ENCODE results near the gene TUBGCP3.

Gene TUBGCP3

DNA sequence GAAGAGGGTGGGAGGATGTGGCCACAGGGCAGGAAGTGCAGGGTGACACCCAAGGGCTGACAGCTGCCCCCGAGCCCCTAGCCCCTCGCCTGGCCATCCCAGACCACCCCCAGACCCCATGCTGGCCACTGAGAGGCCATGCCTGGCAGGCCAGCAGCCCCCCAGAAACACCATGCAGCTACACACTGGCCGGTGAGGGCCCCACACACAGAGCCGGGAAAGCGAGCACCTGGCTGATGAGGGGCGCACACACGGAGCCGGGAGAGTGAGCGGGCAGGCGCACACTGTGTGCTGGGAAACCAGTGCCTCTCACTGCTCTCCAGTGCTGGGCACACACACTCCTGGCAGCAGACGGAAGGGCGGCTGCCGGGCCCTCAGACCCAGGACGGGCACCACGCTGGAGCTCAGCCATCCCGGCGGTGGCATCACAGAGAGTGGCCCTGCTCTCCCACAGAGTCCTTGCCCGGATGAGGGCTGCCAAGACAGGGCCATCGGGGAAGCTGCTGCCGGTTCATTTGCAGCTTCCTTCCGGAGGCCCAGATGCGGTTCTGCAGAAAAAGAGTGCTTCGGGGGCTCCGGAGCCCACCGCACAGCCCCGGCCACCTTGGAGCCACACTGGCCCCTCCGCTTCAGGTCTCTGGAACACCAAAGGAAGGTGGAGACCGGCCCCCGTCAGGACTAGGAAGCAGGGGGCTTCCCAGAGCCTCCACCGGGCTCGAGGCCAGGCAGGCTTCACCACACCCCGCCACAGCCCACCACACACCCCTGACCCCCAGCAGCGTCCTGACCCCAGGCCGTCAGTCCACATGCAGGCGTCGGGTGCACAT is 135.4 kb downstream of the TUBGCP3 start:
- DNase-seq (ENCODE audit: low read depth): no peak

DNA sequence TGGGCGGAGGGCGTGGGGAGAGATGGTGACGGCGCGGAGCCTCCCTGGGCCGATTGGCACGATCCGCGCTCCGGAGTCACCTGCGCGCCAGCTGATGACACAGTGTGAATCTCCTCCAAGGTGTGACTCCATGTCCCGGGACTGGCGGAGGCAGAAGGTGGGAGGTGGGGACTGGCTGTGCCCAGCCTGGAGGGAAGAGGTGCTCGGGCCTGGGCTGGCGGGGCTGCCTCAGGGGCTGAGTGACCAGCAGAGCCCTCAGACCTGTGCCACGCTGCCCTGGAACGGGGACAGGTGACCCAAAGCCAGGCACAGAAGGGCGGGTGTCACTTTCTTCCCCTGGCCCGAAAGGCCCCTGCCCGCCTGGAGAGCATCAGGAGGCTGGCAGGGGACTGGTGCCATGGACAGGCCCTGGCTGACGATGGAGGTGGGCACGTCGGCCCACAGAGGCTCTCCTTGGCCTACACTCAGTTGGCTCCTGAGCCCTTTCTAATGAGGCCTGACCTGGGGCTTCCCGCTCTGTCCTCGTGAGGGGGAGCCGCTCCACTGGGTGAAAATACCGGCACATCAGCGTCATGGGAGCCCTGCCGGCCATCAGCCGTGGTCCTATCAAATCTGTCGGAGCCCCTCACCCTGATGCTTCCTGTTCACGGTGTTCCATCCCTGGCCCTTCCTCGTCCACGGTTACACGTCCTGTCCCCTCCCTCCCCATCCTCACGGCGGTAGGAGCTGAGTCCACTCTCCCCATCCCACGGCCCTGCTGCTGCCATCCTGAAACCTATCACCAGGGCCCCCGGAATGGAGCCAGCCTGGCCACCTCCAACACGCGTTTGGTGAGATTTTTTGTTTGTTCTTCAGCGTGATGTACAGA is 136.2 kb downstream of the TUBGCP3 start:
- no peak for DNase-seq (ENCODE audit: low read depth)

DNA sequence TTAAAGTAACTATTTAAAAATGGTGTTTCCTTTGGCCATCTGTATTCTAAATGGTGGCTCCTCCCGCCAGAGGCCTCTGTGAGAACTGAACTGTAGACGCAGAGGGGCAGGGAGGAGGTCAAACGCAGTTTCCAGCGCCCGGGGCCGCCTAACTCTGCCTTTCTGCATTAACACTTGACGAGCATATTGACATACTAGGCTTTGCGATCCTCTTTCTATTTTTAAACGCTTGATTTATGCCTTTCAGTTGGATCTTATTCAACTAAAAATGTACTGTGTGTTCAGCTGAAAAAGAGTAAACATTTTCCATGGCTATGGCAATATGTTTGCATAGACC is 137.1 kb downstream of the TUBGCP3 start:
- DNase-seq (ENCODE audit: low read depth): no peak

DNA sequence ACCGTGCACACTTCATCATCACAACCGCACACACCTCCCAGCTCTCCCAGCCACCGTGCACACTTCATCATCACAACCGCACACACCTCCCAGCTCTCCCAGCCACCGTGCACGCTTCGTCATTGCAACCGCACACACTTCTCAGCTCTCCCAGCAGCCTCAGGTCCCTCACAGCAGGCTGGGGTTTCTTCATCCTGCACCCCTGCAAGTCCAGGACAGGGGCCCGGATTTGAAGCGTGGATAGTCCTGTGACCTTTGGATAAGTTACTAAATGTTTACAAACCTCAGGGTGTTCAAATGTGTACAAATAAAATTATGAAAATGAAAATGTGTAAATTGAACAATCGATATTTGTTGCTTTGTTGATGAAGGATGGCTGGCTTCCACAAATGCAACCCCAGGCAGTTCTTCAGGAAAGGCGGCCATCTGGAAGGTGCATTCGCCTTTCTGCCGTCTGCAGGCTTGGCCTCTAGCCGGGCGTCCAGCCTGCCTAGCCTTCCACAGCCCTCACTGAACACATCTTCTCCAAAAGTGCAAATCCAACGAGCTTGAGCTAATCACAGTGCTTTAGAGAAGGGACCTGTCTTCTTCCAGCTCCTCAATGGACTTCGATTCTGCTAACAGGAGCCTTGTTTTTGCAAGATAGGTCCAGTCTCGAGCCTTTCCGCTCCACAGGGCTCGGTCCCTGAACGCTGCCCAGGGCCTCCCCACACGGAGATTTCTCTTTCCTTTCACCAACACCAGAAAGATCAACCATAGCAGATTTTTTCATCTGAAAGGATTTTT is 137.6 kb downstream of the TUBGCP3 start:
- DNase-seq (ENCODE audit: low read depth): no peak

DNA sequence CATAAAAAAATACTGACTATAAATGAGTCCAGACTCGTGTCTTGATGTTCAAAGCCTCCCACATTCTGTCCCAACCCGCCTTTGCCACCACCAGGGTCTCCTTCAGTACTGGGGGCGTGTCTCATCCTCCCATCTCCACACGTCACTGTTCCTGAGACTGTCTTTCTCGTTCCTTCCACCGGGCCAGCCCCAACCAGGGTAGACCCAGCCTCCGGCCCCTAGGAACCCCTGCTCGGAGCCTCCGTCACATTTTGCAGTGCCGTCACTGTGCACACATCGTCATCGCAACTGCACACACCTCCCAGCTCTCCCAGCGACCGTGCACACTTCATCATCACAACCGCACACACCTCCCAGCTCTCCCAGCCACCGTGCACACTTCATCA is 138.4 kb downstream of the TUBGCP3 start:
- DNase-seq (ENCODE audit: low read depth): no peak

DNA sequence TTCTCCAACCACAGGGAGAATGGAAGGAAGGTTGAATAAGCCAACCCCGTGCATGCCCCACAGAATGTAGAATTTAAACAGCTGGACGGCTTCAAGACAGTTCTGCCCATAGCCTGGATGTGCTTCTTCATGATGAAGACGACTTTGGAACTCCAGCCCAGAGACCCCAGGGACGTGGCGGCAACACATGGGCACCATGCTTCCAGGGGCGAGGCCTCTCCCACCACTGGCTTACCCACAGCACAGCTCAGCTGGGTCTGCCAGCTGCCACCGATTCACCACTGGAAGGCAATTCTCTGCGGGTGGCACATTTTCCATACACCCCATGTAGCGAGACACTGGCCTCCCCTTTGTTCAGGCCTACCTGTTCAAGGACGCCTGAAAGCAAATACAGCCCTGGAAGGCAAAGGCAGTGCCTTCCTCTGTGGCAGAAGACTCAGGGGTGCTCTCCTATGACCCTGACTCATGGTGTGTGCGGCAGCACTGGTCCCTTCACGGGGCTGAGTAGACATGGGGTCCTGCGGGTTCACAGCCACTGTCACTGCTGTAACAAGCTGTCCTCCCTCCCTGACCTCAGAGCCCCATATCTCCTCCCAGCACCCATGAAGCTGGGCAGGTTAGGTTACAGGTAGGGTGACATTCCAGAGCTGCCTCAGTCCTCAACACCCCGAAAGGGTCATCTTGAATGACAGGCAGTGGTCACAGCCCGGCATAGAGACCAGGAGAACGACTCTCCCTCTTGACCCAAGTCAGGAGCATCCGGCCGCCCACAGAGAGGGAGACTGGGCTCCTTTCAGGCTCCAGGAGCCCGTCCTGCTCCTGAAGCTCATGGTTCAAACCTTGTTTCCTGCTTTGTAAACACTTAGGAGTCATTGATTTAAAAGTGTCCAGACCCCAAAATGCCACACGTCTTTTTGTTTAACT is 139.1 kb downstream of the TUBGCP3 start:
- DNase-seq (ENCODE audit: low read depth): no peak

DNA sequence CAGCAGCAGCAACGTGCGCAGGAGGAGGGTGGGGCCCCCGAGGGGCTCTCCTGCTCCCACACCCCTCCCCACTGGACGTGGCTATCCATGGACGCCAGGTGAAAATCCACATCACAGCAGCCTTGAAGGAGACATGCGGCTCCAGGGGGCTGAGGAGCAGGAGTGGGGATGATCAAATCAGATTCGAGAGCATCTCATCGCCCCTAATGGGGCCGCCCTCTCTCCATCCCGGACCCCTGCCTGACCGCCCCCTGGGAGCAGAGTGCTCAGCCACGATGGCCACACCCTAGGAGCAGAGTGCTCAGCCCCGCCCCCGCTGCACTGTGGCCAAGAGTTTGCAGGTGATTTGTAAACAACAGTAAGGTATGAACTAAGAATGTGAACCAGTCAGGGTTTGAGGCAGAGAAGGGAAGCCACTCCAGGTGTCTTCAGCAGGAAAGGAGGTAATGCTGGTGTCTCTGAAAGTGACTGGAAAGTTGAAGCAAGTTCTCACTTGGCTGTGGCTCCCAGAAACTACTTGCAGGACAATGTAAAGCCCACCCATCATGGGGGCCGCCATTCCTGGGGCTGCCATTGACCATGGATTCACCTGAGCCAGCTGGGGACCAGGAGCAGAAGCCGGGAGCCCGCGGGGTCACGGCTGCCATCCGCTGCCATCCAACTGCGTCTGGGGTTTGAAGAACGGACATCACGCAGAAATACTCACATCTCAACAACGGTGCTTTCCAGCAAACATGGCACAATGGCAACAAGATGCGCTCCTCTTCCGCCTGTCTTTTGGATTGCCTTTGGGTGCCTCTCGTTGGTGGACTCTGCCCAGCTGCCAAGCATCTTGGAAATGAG is 140.0 kb downstream of the TUBGCP3 start:
- DNase-seq (ENCODE audit: low read depth): no peak

DNA sequence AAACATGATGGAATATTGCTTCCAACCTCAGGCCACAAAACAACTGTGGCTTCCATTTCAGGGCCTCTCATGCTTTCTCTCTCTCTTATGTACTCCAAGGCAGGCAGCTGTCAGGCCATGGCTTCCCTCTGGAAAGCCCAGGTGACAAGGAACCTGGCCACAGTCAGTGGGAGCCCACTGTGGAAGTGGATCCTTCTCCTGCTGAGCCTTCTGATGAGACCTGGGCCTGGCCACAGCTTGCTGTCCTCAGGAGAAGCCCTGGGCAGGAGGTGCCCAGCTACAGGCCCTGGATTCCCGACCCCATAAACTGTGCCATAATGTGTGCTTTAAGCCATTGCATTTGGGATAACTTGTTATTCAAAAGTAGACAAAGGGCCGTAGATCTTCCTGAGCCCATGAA is 140.6 kb downstream of the TUBGCP3 start:
- DNase-seq (ENCODE audit: low read depth): no peak

DNA sequence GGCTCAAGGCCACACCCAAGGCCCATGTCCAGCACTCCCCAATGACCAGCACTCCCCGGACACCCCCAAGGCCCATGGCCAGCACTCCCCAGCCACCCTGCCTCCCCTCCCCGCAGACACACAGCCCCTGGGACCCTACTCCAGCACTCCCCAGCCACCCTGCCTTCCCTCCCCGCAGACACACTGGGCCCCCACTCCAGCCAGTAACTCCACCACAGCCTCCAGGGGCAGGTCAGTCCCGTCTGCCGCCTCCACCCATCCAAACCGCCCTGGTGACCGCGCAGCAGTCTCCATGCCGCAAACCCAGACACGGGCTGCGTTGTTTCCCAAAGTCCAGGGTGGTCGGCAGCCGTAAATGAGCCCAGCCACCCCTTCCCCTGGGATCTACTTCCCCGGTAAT is 141.1 kb downstream of the TUBGCP3 start:
- DNase-seq (ENCODE audit: low read depth): no peak

DNA sequence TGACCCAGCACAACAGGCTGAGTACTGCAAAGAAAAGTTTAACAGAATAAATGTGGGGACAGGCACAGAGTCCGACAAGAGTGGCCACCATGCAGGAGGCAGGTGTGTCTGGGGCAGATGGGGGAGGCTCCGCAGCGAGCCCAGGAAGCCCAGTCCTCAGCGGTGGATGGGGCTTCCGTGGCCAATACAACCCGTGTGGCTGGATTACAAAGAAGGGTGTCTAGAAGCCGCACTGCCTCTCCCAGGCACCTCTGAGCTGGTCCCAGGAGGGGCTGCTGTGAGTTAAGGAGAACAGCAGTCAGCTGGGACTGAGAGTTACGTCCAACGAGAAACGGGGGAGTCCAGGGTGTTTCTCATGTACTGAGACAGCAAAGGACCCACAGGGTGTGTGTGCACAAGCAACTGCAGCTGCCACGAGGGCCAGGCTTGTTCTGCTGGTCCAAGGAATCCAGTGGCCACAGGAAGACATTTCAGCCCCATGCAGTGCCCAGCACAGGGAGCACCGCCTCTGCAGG is 141.5 kb downstream of the TUBGCP3 start:
- DNase-seq (ENCODE audit: low read depth): no peak

DNA sequence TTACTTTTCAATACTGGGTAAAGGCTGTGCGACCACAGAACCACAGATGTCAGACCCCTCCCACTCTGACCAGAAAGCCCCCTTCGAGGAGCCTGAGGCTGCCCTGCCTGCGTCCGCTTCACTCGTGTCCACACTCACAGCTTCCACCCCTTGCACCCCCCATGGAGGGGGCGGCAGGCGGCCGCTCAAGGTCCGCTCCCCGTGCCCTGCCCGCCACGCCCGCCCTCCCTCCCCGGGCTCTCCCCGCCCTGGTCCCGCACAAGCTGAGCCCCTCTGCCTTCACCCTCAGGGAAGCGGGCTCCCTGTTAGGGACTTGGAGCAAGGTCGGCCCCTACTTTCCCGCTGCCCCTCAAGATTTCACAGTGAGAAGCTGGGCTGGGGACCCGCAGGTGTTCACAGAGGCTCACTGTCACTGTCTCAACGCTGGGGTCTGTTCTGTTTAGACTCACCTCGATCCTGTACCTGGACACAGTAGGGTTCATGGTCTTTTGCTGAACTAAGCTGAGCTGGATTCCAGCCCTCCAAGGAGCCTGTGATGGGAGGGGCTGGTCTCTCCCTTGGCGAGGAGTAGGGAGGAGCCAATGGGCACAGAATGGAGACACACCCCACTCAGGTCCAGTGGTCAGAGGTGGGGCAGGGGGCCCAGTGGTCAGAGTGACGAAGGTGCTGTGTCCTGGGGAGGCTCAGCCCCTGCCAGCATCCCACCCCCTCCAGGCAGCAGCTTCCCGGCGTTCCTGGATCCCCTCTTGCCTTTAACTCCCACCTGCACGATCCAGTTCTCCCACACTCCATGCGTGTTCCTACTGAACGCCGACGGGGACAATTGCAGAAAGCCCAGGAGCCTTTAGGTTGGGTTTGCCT is 142.3 kb downstream of the TUBGCP3 start:
- no peak for DNase-seq (ENCODE audit: low read depth)

DNA sequence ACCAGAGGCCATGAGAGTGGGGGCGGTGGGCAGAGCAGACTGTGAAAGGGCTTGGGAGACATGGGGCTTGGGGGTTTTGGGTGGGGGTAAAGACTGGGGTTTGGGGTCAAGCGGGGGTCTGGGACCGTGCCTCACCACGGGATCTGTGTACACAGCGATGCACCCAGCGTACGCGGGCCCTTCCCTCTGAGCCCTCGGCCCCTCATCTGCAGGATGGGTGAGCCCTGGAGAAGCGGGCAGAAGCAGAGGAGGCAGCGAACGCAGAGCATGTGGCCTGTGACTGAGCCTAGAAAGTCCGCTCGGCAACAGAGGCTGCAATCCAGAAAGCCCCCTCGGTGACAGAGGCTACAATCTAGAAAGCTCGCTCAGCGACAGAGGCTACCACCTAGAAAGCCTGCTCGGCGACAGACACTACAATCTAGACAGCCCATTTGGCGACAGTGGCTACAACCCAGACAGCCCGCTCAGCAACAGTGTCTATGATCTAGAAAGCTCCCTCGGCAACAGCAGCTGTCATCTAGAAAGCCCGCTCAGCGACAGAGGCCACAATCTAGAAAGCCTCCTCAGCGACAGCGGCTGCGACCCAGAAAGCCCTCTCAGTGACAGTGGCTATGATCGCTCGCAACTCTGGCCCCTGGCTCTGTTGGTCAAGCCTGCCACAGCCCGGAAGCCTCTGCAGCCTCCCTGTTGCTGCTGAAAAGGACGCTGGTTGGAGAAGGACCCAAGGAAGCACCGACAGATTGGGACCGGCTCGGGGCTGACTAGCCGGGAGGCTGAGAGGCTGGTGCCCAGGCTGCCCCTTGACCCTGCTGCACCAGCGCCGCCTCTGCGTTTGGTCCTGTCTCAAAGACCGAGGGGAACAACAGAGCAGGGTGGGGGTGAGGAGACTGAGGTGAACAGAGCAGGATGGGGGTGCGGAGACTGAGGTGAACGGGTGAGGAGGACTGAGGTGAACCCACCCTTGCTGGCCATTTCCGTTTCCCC is 143.2 kb downstream of the TUBGCP3 start:
- no peak for DNase-seq (ENCODE audit: low read depth)

DNA sequence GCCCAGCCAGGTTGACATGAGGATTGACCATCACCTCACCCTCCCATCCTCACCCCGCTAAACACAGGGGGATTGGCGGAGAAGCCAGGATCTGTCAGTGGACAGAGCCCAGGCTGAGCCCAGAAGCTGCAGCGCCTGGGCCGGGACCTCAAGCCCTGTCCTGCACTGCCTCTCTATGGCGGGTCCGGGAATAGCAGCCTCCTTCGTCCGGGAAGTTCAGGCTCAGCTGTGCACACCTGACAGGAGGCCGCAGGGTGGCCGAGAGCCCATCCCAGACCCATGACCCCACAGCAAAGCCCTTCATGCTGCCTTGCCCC is 144.0 kb downstream of the TUBGCP3 start:
- no peak for DNase-seq (ENCODE audit: low read depth)

DNA sequence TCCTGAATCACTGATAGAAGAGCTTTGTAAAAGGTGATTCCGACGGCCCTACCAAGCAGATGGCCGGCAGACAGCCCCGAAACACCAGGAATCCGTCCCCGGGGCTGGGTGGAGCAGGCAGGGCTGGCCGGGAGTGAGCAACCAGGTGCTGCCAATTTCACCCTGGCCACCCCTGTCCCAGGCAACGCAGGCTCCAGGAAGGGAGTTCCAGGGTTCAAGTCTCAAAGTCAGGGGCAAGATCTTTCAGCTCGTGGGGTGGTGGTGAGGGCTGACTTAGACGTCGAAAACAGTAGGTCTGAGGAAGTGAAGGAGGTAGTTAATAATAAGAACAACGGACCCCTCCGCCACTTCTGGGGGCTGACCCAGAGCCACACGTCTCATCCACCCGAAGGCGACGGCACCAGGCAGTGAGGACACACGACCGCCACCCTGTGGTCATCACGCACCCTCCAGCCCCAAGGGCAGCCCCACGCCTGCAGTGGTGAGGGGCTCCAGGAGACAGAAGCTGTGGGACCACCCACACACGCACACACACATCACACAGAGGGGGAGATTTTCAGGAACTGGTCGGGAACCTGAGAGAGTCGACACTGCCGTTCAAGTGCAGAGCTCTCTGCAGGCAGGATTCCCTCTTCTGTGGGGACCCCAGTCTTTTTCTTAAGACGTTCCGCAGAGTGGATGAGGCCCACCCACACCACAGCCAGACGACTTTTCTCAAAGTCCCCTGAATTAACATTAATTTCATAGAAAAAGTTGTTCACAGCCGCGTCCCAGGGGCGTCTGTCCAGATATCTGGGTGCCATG is 144.6 kb downstream of the TUBGCP3 start:
- no peak for DNase-seq (ENCODE audit: low read depth)

DNA sequence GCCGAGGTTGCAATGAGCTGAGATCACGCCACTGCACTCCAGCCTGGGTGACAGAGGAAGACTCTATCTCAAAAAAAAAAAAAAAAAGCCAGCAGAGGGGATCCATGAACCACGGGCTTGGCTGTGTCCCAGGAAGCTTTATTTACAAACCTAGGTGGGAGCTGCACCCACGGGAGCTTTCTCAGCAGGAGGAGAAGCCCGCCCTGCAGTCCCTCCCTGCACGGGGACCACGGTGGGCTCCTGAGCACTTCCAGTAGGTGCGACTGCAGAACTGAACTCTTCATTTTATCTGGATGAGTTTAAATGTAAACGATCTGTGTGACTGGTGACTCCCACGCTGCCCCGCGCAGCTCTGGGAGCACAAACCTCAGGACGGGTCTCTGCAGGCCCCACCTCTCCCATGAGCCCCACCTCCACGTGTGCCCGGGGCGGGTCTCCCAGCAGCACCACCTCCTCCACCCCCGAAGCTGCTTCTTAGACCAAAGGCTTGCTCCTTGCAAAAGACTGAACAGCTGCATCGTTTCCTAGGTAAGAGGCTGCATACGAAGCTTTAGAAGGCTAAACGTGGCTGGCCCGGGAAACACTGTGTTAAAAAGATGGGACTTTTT is 145.4 kb downstream of the TUBGCP3 start:
- no peak for DNase-seq (ENCODE audit: low read depth)

DNA sequence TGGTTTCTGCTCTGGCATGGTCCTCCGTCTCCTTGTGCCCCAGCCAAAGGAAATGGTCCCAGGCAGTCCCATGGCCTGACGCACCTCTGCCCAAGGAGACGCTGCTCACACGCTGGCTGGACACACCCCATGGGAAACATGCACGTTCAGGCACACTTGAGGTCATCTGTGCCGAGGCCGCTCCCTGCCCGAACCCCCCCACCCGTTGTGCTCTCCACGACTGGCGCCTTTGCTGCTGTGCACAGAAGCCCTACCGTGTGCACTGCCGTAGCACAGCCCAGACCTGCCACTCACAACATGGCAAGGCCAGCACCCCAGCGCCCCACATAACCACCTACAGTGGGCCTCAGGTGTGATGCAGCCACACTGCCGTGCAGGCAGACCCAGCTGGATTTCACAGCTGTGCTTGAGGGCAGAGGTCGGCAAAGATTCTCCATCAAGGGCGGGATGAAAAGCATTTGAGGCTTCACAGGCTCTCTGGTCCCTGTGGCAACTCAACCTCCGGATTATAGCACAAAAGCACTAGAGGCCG is 146.1 kb downstream of the TUBGCP3 start:
- no peak for DNase-seq (ENCODE audit: low read depth)

DNA sequence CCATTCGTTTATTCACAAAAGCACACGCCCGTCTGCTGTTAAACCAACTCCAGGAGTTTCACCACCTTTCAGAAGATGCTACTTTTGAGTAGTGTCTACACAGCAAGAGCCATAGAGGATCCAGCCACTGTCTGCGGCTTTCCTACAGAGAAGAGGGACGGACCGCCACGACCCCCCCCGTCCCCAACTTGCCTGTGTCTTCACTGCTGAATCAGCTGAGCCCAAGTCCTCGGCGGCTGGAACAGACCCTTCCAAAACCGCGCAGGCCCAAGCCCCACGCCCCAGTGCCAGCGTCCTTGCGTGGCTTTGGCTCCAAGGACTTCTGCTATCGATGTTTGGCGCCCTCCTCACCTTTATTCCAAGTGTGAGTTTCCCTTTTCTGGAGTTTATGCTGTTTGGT is 146.7 kb downstream of the TUBGCP3 start:
- DNase-seq (ENCODE audit: low read depth): no peak

Data from HS-5 (cell line).